ENCODE results near the gene KLF11.
"Not testable (repeated sequence)": the region's sequence is repeated elsewhere in the genome, so short reads cannot be mapped to it uniquely, and the experiment has no call there.

The KLF11 gene

DNA sequence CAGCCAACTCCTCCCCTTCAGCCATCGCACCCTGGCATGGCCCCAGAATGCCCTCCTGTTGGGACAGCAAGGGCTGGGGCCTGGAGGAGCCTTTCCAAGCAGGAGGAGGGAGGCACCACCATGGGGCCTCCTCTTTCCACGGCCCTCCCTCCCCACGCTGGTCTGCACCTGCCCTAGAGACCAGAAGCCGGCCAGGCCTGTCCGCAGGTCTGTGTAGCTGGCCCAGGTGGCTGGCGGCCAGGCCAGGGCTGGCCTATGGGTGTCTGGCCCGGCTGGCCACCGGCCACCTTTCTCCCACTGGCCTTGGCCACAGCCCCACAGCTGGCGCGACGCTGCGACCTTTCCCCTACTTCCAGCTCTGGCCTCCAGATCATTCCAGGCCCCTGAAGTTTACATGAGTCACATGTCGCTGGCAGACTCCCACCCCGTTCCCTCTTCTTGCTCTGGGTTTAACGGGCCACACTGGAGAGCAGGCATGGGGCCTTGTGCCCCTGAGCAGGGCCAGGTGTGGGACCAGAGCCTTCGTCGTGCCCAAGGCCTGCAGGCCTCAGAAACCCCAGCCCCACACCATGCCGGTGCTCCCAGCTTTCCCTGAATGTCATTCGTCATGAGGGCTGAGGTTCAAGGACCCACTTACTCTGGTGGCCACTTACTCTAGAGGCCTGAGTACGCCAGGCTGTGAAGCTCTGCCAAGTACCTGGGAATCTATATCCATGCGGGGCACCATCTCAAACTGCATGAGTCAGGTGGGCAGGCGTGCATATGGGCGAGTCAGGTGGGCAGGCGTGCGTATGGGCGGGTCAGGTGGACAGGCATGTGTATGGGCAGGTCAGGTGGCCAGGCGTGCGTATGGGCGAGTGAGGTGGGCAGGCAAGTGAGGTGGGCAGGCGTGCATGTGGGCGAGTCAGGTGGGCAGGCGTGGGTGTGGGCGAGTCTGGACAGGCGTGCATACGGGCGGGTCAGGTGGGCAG, 33.3 kb upstream of the KLF11 start:
- no peak for DNase-seq

DNA sequence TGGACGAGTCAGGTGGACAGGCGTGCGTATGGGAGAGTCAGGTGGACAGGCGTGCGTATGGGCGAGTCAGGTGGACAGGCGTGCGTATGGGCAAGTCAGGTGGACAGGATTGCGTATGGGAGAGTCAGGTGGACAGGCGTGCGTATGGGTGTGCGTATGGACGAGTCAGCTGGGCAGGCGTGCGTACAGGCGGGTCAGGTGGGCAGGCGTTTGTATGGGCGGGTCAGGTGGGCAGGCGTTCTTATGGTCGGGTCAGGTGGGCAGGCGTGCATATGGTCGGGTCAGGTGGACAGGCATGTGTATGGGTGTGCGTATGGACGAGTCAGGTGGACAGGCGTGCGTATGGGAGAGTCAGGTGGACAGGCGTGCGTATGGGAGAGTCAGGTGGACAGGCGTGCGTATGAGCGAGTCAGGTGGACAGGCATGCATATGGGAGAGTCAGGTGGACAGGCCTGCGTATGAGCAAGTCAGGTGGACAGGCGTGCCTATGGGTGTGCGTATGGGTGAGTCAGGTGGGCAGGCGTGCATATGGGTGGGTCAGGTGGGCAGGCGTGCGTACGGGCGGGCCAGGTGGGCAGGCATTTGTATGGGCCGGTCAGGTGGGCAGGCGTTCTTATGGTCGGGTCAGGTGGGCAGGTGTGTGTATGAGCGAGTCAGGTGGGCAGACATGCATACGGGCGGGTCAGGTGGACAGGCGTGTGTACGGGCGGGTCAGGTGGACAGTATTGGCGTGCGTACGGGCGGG, 32.3 kb upstream of the KLF11 start:
- not testable (repeated sequence) for DNase-seq

DNA sequence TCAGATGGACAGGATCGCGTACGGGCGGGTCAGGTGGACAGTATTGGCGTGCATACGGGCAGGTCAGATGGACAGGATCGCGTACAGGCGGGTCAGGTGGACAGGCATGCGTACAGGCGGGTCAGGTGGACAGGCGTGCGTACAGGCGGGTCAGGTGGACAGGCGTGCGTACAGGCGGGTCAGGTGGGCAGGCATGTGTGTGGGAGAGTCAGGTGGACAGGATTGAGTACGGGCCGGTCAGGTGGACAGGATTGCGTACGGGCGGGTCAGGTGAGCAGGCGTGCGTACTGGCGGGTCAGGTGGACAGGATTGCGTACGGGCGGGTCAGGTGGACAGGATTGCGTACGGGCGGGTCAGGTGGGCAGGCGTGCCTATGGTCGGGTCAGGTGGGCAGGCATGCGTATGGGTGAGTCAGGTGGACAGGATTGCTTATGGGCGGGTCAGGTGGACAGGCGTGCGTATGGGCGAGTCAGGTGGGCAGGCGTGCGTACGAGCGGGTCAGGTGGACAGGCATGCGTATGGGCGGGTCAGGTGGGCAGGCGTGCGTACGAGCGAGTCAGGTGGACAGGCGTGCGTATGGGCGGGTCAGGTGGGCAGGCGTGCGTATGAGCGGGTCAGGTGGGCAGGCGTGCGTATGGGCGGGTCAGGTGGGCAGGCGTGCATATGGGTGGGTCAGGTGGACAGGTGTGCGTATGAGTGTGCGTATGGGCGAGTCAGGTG, 31.6 kb upstream of the KLF11 start:
- DNase-seq: not testable (repeated sequence)

DNA sequence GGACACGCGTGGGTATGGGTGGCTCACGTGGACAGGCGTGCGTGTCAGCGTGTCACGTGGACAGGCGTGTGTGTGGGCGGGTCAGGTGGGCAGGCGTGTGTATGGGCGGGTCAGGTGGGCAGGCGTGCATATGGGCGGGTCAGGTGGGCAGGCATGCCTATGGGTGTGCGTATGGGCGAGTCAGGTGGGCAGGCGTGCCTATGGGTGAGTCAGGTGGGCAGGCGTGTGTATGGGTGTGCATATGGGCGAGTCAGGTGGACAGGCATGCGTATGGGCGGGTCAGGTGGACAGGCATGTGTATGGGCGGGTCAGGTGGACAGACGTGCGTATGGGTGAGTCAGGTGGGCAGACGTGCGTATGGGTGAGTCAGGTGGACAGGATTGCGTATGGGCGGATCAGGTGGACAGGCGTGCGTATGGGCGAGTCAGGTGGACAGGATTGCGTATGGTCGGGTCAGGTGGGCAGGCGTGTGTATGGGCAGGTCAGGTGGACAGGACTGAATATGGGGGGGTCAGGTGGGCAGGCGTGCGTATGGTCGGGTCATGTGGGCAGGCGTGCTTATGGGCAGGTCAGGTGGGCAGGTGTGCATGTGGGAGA, 30.9 kb upstream of the KLF11 start:
- not testable (repeated sequence) for DNase-seq

DNA sequence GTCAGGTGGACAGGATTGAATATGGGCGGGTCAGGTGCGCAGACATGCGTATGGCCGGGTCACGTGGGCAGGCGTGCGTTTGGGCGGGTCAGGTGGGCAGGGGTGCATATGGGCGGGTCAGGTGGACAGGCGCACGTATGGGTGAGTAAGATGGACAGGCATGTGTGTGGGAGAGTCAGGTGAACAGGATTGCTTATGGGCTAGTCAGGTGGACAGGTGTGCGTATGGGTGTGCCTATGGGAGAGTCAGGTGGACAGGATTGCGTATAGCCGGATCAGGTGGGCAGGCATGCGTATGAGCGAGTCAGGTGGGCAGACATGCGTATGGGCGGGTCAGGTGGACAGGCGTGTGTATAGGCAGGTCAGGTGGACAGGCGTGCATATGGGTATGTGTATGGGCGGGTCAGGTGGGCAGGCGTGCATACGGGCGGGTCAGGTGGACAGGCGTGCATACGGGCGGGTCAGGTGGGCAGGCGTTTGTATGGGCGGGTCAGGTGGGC, 30.3 kb upstream of the KLF11 start:
- no peak for DNase-seq

DNA sequence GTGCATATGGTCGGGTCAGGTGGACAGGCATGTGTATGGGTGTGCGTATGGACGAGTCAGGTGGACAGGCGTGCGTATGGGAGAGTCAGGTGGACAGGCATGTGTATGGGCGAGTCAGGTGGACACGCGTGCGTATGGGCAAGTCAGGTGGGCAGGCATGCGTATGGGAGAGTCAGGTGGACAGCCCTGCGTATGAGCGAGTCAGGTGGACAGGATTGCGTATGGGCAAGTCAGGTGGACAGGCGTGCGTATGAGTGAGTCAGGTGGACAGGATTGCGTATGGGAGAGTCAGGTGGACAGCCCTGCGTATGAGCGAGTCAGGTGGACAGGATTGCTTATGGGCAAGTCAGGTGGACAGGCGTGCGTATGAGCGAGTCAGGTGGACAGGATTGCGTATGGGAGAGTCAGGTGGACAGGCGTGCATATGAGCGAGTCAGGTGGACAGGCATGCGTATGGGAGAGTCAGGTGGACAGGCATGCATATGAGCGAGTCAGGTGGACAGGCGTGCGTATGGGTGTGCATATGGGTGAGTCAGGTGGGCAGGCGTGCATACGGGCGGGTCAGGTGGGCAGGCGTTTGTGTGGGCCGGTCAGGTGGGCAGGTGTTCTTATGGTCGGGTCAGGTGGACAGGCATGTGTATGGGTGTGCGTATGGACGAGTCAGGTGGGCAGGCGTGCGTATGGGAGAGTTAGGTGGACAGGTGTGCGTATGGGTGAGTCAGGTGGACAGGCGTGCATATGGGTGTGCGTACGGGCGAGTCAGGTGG, 29.5 kb upstream of the KLF11 start:
- DNase-seq: not testable (repeated sequence)

DNA sequence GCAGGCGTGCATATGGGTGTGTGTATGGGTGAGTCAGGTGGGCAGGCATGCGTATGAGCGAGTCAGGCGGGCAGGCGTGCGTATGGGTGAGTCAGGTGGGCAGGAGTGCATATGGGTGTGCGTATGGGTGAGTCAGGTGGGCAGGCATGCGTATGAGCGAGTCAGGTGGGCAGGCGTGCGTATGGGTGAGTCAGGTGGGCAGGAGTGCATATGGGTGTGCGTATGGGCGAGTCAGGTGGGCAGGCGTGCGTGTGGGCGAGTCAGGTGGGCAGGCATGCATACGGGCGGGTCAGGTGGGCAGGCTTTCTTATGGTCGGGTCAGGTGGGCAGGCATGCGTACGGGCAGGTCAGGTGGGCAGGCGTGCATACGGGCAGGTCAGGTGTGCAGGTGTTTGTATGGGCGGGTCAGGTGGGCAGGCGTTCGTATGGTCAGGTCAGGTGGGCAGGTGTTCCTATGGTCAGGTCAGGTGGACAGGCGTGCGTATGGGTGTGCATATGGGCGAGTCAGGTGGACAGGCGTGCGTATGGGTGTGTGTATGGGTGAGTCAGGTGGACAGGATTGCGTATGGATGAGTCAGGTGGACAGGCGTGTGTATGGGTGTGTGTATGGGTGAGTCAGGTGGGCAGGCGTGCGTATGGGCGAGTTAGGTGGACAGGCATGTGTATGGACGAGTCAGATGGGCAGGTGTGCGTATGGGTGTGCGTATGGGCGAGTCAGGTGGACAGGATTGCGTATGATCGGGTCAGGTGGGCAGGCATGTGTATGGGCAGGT, 28.7 kb upstream of the KLF11 start:
- DNase-seq: no peak

DNA sequence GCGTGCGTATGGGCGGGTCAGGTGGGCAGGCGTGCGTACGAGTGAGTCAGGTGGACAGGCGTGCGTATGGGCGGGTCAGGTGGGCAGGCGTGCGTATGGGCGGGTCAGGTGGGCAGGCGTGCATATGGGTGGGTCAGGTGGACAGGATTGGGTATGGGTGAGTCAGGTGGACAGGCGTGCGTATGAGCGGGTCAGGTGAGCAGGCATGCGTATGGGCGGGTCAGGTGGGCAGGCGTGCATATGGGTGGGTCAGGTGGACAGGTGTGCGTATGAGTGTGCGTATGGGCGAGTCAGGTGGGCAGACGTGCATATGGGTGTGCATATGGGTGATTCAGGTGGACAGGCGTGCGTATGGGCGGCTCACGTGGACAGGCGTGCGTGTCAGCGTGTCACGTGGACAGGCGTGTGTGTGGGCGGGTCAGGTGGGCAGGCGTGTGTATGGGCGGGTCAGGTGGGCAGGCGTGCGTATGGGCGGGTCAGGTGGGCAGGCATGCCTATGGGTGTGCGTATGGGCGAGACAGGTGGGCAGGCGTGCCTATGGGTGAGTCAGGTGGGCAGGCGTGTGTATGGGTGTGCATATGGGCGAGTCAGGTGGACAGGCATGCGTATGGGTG, 27.9 kb upstream of the KLF11 start:
- DNase-seq: not testable (repeated sequence)

DNA sequence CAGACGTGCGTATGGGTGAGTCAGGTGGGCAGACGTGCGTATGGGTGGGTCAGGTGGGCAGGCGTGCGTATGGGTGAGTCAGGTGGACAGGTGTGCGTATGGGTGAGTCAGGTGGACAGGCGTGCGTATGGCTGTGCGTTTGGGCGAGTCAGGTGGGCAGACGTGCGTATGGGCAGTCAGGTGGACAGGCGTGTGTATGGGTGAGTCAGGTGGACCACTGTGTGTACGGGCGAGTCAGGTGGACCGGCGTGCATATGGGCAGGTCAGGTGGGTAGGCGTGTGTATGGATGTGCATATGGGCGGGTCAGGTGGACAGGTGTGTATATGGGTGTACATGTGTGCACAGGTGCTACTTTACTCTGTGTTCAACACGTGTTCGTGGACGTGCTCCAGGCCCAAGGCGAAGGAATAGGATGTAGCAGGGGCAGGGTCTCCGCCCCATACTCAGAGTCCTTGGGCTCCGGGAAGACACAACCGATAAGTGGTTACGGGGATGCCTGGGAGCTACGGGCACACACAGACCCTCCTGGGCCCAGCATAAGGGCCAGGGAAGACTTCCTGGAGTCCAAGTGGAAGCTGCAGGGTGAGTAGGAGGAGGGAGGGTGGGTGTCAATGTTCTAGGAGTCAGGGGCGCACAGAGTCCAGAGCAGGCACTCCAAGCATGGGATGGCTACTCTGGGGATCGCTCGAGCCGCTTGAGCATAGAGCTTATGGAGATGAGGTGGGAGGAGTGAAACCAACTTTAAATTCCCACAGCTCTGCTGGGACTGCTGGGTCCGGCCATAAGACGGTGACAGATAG, 27.1 kb upstream of the KLF11 start:
- DNase-seq: no peak

DNA sequence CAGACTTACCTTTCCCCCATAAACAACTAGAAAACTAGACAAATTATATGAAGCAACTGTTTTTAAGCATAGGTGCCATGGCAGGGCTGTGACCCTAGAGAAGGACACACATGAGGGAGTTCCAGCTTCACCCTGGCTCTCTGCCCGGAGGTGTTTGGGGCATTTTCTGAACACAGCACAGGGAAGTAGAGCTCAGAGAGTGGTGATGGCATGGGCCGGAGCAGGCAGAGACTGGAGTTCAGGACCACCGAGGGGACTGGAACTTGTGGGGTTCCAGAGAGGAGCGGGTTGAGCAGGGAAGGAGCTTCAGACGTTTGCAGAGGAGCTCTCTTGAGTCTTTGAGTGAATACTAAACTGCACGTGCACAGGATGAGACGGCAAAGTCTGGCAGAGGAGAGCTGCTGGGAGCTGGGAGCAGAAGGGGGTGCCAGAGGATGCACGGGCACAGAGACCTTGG, 26.5 kb upstream of the KLF11 start:
- DNase-seq: no peak

DNA sequence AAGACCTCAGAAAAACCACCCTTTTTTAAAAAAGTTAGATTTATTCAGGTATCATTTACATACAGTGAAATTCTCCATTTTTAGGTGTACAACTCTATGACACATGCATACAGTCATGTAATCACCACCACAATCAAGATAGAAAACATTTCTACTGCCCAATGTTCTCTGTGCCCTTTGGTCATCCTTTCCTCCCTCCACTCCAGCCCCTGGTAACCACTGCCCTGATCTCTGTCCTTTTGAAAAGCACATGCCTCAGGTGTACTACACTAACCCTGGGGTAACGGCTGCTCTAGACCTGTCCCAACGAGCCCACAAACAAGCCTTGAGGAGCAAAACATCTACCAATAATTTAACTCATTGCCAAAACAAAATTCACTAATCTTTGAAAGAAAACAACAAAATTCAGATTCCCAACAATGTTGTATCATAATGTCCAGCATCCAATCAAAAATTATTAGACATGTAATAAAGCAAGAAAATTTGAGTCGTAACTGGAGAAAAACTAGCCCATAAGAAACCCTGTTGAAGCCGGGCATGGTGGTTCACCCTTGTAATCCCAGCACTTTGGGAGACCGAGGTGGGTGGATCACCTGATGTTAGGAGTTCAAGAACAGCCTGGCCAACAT, 25.9 kb upstream of the KLF11 start:
- DNase-seq: no peak

DNA sequence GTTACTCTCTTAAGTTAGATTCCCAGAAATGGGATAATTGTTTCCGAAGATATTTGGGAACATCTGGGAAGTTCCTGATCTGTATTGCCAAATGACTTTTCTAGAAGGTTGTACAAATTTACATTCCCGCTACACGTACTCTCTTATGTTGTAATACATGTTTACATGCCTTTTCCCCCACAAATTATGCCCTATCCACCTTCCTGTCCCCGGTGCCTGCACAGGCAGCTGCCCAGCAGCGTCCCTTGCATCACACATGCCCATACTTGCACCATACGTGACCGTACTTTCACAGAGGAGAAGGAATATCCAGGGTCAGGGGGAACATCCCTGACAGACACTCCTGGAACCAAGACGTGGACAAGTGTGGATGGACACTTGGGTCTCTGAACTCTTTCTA, 24.2 kb upstream of the KLF11 start:
- DNase-seq: no peak

DNA sequence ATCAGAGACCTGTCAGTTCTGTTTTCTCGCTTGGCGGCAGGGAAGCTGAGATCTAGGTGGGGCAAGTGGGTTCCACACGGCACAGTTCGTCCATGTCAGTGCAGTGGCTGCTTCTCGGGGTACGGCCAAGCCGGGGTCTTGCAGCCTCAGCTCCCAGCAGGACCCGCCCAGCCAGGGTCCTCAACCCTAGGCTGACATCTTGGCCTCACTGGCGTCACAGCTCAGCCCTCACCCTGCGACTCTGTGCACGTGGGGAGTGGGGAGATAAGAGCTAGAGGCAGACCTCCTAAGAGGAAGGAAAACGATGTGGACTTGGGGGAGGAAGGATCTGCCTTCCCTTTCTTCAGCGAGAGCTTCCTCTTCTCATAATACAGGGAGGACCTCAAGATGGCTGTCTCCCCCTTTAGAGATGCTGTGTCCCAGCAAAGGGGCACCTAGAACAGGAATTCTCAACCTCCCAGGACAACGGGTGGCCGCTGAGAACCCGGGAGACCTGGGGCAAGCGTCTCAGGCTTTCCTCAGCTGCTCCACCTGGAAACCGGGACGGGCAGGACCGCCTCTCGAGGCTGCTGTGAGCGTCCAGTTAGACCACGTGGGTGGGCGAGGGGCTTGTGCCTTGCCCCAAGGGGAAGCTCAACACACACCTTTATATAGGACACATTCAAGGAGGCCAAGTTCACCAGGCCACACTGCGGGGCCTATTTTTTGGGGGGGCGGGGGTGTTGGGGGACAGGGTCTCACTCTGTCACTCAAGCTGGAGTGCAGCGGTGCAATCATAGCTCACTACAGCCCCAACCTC, 23.5 kb upstream of the KLF11 start:
- DNase-seq: no peak

DNA sequence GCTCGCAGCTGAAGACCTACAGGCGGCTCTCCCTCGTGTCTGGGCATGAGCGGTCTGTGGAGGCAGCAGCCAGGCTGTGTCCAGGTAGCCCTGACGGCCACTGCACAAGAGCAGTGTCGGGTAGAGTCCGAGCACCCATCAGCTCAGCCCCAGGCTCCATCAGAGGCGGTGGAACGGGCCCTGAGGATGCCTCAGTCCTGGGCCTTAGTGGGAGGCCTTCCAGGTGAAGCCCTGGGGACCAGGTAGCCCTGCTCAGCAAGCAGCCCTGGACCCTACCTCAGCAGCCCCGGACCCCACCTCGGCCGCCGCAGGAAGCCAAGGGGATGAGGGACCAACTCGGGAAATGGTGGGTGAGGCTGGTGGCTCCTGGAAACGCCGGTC, 21.3 kb upstream of the KLF11 start:
- DNase-seq: no peak

DNA sequence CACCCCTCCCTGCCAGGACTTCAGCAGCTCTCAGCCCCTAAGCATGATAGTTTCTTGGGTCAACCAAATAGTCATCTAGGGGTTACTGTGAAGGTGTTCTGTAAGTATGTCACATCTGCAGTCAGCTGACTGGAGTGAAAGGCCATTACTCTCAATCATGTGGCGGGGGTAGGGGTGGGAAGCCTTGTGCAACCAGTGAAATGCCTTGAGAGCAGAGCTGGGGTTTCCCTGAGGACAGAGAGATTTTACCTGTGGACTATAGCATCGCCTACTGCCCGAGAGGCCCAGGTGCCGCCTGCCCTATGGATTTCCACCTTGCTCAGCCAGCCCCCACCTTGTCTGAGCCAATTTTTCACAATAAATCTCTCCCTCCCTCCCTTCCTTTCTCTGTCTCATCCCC, 20.9 kb upstream of the KLF11 start:
- no peak for DNase-seq

DNA sequence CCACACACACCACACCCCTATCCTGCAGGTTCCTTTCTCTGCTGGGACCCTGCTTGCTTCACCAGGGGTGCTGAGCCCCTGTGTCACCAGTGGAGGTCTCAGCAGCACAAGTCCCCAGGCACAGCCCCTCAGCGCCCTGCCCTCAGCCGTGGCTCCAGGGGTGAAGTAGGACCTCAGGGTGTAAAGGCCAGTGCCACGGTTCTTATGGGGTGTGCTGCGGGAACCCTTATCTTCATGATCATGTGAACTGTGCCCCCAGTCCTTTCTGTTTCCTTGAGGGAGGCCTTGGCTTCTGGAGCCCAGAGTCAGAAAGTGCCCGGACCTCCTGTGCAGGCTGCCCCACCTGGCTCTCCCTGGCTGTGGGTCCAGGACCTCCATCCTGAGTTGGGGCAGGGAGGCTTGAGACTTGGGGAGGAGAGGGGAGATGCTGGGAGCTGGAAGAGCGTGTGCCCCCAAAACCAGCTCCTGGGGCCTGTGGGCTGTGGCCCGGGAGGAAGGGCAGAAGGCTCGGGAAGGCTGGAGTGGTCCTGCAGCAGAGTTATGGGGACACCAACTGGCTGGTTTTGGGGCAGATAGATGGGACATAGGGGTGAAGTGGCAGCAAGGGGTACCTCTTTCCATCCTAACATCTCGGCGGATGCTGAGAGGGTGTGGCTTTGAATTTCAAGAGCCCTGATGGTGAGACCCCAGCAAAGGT, 20.2 kb upstream of the KLF11 start:
- no peak for DNase-seq

DNA sequence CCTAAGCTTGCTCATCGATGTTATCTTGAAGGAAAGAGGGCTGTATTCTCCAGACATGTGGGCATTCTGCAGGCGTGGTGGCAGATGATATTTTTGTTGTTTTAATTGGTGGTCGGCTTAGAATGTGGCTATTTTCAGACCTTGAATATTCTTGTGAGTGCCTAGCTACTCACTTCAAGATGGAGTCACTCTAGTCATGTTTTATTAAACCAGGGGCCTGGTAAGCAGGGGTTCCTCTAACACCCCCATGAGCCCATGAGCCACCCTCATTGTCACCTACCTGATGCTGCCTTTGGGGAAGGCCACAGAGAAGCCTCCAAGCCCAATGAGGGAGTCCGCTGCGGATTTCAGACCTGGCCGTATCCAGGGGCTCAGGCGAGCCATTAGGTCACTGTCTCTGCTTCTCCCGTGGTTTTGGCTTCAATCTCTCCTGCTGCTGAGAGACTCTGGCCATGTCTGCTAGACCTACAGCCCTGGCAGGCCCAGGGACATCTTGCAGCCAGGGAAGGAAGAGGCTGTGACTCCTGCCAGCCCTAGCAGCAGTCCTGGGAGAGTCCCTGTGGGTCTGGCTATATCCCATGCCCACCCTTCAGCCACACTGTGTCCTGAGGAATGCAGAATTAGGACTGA, 16.3 kb upstream of the KLF11 start:
- no peak for DNase-seq

Measured in DMS53 (cell line).